Activated CD4-positive, alpha-beta T cell treated with anti-CD3 and anti-CD28 coated beads for 36 hours (primary cell): ENCODE measurements around the gene EVI2B. TPM values are rescaled to one million over a fixed set of nuclear protein-coding genes. Genes with fewer than 3 reads are reported as not detected.
"Not testable (repeated sequence)": the region's sequence is repeated elsewhere in the genome, so short reads cannot be mapped to it uniquely, and the experiment has no call there.

Source experiments
- ATAC-seq: fragments of 200-7000 bp; cut with Tn5 transposase; one replicate; pipeline ENCODE4 v1.10.0; 2021; ENCODE audit warnings: mild to moderate bottlenecking, moderate library complexity
- CTCF ChIA-PET: fragments of 350-600 bp; sonication (Branson Sonifier 250); formaldehyde crosslinking; loops from one replicate; lab custom pipeline; 2021; ENCODE audit warnings: antibody characterized with exemption; lab: Charles Lee
- POLR2A ChIA-PET: fragments of 350-600 bp; sonication (Branson Sonifier 250); formaldehyde crosslinking; loops from one replicate; lab custom pipeline; 2021; ENCODE audit warnings: antibody characterized with exemption, inconsistent platforms; lab: Charles Lee
- DNase-seq: peaks from one replicate; pipeline ENCODE4 v3.0.0-alpha.2; 2020
- H3K27ac Mint-ChIP-seq: one replicate; pipeline ENCODE4 v1.8.0; 2021; ENCODE audit warnings: mixed read lengths
- H3K27me3 Mint-ChIP-seq: one replicate; pipeline ENCODE4 v1.8.0; 2021; ENCODE audit warnings: mixed read lengths
- H3K36me3 Mint-ChIP-seq: one replicate; pipeline ENCODE4 v1.8.0; 2021; ENCODE audit warnings: low read depth, mixed read lengths
- H3K4me1 Mint-ChIP-seq: one replicate; pipeline ENCODE4 v1.8.0; 2021; ENCODE audit warnings: mixed read lengths
- H3K4me3 Mint-ChIP-seq: one replicate; pipeline ENCODE4 v1.8.0; 2021; ENCODE audit warnings: mild to moderate bottlenecking, moderate library complexity, mixed read lengths
- H3K9me3 Mint-ChIP-seq: one replicate; pipeline ENCODE4 v1.8.0; 2021; ENCODE audit warnings: low read depth, mixed read lengths
- intact Hi-C, 2 experiments: fragments of 100-400 bp; cut with DNase I in 1 of 2; cut with micrococcal nuclease in 1 of 2; formaldehyde crosslinking; loops; one replicate each; pipeline versions ENCODE4 v1.14.2 to v1.15.1; 2022 to 2024; cut with DNase I, micrococcal nuclease
- total RNA-seq, 2 experiments: library from RNA; stranded (reverse); gene quantifications; one replicate each; pipeline ENCODE4 v1.2.3, GENCODE V29; 2021

EVI2B gene
- total RNA-seq, 2 experiments from 2014 or later, result 10.3 to 14.8 TPM

DNA sequence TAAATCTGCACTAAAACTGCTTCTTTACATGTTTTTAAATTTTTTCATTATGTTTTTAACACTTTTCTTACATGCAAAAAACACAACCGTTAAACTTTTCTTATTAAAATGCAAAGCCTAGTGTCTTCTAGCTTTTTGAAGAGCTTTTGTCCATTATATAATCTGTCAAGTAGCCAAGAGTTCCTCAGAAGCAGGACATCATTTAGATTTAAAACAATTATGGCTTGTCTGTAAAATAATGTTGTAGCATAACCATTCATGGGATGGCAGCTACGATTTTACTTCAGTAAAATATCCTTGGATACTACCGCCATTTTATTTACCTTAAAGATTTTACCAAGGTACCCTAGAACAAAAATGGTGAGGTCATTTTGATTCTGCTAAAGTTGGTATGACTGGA is 19.6 kb downstream of the EVI2B start:
- no peaks in the 10 kb centered on the region for H3K9me3 Mint-ChIP-seq
- H3K27me3 Mint-ChIP-seq, result no peaks in the 10 kb centered on the region
- ATAC-seq (no peak), DNase-seq (no peak)
- peaks cover 2% of the 10 kb centered on the region for H3K36me3 Mint-ChIP-seq
- peaks cover 5% of the 10 kb centered on the region for H3K4me1 Mint-ChIP-seq
- intact Hi-C loops, result no loop called here
- POLR2A ChIA-PET, result no interaction called here
- H3K4me3 Mint-ChIP-seq, result no peak overlapping the region
- CTCF ChIA-PET, result interaction anchor here (0.6 kb wide), 3 partner anchors 76 to 1463 kb away, joined by 3 read pairs; no protein-coding TSS in a partner anchor
- no peak overlapping the region for H3K27ac Mint-ChIP-seq

DNA sequence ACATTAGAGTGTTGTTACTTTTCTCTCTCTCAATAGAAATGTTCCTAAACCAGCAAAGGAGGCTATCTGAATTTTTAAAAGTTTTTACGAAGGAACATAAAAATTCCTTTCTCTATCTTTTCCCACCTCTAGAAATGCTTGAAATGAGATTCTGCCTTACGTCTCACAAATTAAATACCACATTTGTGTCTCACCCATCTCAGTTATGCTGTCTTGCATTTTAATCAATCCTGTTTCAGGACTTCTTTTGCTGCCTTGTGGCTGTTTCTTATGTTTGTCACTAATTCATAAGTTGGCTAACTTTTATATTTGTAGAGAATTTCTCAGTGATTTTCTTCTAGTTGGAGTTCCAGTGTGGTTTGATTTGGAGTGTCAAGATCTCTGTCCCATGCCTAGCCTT is 20.3 kb downstream of the EVI2B start:
- no peaks in the 10 kb centered on the region for H3K9me3 Mint-ChIP-seq
- H3K4me3 Mint-ChIP-seq, result no peak overlapping the region
- H3K36me3 Mint-ChIP-seq, result peaks cover 2% of the 10 kb centered on the region
- CTCF ChIA-PET, result interaction anchor here (0.6 kb wide), 1 partner anchor 76 kb away, joined by 3 read pairs; no protein-coding TSS in a partner anchor
- POLR2A ChIA-PET, result no interaction called here
- H3K4me1 Mint-ChIP-seq, result peaks cover 11% of the 10 kb centered on the region
- H3K27ac Mint-ChIP-seq, result no peak overlapping the region
- H3K27me3 Mint-ChIP-seq, result no peaks in the 10 kb centered on the region
- no peak for ATAC-seq
- no peak for DNase-seq
- intact Hi-C loops, result no loop called here

DNA sequence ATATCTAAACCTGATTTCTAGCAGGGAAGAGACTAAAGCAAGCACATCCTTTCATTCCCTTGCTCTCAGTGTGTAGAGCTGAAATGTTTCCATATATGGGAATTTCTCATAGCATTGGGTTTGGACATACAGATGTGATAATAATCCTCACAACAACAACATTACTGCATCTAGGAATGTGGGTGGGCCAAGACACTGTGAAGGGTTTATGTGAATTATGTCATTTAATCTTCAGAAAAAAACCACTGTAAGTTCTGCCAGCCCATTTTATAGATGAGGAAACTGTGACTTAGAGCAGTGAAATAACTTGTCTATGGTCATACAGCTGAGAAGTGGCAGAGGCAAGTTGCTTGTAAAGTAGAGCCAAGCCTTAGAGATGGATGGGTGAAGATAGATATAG is 22.0 kb downstream of the EVI2B start:
- intact Hi-C loops, result loop anchor here in 1 of 2 experiments (2.0 kb wide), 1 partner anchor 13 kb away; no protein-coding TSS in a partner anchor
- H3K27me3 Mint-ChIP-seq, result no peaks in the 10 kb centered on the region
- CTCF ChIA-PET, result interaction anchor here (0.6 kb wide), 1 partner anchor 25 kb away, joined by 3 read pairs; no protein-coding TSS in a partner anchor
- no peaks in the 10 kb centered on the region for H3K9me3 Mint-ChIP-seq
- no peak overlapping the region for H3K4me3 Mint-ChIP-seq
- POLR2A ChIA-PET, result no interaction called here
- ATAC-seq (no peak), DNase-seq (no peak)
- no peak overlapping the region for H3K27ac Mint-ChIP-seq
- peaks cover 17% of the 10 kb centered on the region for H3K4me1 Mint-ChIP-seq
- peaks cover 5% of the 10 kb centered on the region for H3K36me3 Mint-ChIP-seq

DNA sequence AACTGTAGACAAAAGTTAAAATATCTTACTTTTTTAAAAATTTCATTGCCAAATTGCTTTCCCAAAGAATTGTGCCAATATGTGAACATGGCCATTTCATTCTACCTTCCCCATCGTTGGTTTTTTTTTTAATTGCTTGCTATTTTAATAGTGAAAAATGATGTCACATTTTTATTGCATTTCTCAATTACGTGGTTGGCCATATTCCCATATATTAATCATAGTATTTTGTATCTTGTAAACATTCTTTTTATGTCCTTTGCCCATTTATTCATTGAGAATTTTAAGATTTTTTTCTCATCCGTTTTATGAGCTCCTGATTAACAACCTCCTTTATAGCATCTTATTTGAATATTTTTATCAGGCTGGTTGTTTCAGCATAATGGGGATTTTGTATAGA is 24.1 kb downstream of the EVI2B start:
- CTCF ChIA-PET, result interaction anchor here (0.9 kb wide), 1 partner anchor 24 kb away, joined by 4 read pairs; no protein-coding TSS in a partner anchor

DNA sequence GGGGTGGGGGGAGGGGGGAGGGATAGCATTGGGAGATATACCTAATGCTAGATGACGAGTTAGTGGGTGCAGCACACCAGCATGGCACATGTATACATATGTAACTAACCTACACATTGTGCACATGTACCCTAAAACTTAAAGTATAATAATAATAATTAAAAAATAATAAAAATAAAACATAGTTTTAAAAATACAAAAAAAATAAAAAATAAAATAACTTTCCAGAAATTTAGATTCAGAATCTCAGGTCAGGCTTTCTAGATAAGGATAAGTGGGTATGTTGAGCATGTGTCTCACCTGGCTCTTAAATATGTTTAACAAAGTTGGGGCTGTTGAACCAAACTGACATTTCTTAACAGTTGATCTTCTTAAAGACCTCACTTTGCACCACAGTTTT is 25.9 kb downstream of the EVI2B start:
- ATAC-seq, H3K4me3 Mint-ChIP-seq, DNase-seq, CTCF ChIA-PET, H3K27ac Mint-ChIP-seq, H3K27me3 Mint-ChIP-seq, H3K9me3 Mint-ChIP-seq, intact Hi-C loops, H3K36me3 Mint-ChIP-seq: not testable (repeated sequence)
- POLR2A ChIA-PET, result interaction anchor here (0.6 kb wide), 1 partner anchor 534 kb away, joined by 6 read pairs; no protein-coding TSS in a partner anchor
- H3K4me1 Mint-ChIP-seq, result peaks cover 19% of the 10 kb centered on the region

More for the DNA sequence above, 24.1 kb downstream of the EVI2B start:
- H3K36me3 Mint-ChIP-seq, result peaks cover 5% of the 10 kb centered on the region
- POLR2A ChIA-PET, result no interaction called here
- ATAC-seq, result no peak
- intact Hi-C loops, result loop anchor here in 1 of 2 experiments (2.0 kb wide), 1 partner anchor 15 kb away; no protein-coding TSS in a partner anchor
- no peaks in the 10 kb centered on the region for H3K9me3 Mint-ChIP-seq
- no peaks in the 10 kb centered on the region for H3K27me3 Mint-ChIP-seq
- no peak overlapping the region for H3K27ac Mint-ChIP-seq
- no peak overlapping the region for H3K4me3 Mint-ChIP-seq
- peaks cover 19% of the 10 kb centered on the region for H3K4me1 Mint-ChIP-seq
- no peak for DNase-seq

DNA sequence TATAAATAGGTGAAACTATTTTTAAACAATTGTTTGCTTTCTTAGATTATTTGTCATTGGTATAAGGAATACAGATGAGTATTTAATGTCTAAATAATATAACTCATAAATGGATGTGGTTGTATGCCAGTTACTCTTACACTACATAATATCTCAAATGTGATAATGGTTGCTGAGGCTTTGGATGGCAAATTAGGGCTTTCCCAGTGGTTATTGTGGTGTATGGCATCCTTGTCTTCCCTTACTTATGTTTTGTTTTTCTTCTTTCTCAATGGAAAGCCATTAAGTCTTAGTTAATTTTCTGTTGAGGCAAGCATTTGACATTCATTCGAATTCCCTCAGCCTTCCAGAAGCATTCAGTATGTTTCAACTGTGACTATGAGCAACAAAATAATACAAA is 27.3 kb downstream of the EVI2B start:
- H3K27me3 Mint-ChIP-seq, result no peaks in the 10 kb centered on the region
- no peak overlapping the region for H3K4me3 Mint-ChIP-seq
- POLR2A ChIA-PET, result no interaction called here
- peaks cover 8% of the 10 kb centered on the region for H3K36me3 Mint-ChIP-seq
- no peaks in the 10 kb centered on the region for H3K9me3 Mint-ChIP-seq
- no peak overlapping the region for H3K27ac Mint-ChIP-seq
- peaks cover 19% of the 10 kb centered on the region for H3K4me1 Mint-ChIP-seq
- intact Hi-C loops, result no loop called here
- CTCF ChIA-PET, result no interaction called here
- ATAC-seq (no peak), DNase-seq (no peak)

DNA sequence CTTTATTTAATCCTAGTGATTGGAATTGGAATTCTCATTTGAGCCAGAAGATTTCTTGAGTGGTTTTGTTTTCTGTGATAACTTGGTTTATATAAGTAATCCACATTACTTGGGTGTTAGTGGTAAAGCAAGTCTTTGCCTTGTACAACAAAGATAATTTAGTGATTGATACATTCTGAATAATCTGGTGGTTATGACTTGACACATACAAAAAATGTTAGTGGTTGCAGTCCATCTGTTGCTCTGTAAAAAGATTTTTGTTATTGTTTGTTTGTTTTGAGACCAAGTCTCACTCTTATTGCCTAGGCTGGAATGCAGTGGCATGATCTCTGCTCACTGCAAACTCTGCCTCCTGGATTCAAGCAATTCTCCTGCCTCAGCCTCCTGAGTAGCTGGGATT is 30.0 kb downstream of the EVI2B start:
- H3K27me3 Mint-ChIP-seq, result no peaks in the 10 kb centered on the region
- no peak overlapping the region for H3K4me3 Mint-ChIP-seq
- peaks cover 10% of the 10 kb centered on the region for H3K4me1 Mint-ChIP-seq
- ATAC-seq (no peak), DNase-seq (no peak)
- peaks cover 6% of the 10 kb centered on the region for H3K36me3 Mint-ChIP-seq
- ChIA-PET POLR2A (no interaction called here), CTCF (no interaction called here)
- no peak overlapping the region for H3K27ac Mint-ChIP-seq
- H3K9me3 Mint-ChIP-seq, result no peaks in the 10 kb centered on the region
- intact Hi-C loops, result no loop called here

DNA sequence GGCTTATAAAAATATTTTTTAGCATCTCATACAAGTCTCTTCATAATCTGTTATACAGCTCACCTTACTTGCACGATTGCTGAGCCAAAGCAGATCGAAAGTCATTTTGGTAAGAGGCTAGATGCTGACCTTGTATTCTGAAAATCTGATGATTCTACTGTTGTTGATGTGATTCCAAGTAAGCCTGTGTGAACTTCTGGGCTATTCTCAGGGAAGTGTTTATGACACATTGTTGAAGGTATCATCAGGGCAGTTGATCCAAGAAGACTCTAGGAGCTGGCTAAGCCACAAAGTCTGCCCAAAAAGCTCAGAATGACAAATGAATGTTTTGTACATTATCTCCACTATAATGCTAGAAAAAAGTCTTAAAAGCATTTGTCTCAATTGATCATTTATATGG is 32.8 kb downstream of the EVI2B start:
- H3K9me3 Mint-ChIP-seq, result no peaks in the 10 kb centered on the region
- no peaks in the 10 kb centered on the region for H3K4me1 Mint-ChIP-seq
- DNase-seq (no peak), ATAC-seq (no peak)
- CTCF ChIA-PET, result no interaction called here
- intact Hi-C loops, result no loop called here
- H3K27ac Mint-ChIP-seq, result no peak overlapping the region
- POLR2A ChIA-PET, result no interaction called here
- H3K27me3 Mint-ChIP-seq, result no peaks in the 10 kb centered on the region
- no peak overlapping the region for H3K4me3 Mint-ChIP-seq
- H3K36me3 Mint-ChIP-seq, result peaks cover 3% of the 10 kb centered on the region

DNA sequence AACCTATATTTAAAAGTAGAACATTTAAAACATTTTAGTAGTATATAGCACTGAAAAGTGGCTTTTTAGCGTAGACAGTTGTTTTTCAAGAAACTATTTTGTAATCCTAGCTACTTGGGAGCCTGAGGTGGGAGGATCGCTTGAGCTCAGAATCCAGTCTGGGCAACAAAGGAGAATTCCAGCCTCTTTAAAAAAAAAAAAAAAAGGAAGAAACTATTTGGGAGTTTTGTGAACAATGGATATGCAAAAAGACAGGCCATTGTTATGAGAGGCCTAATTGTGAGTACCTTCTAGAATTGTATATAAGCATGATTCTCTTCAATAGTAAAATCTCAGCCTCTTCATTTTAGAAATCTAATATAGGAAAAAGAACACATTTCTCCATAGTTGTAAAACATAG is 34.5 kb downstream of the EVI2B start:
- Mint-ChIP-seq H3K27ac (no peak overlapping the region), H3K9me3 (no peaks in the 10 kb centered on the region), H3K4me1 (no peaks in the 10 kb centered on the region), H3K4me3 (no peak overlapping the region), H3K27me3 (no peaks in the 10 kb centered on the region), H3K36me3 (peaks cover 3% of the 10 kb centered on the region)
- DNase-seq, result no peak
- POLR2A ChIA-PET, result no interaction called here
- ATAC-seq, result no peak
- intact Hi-C loops, result no loop called here
- CTCF ChIA-PET, result interaction anchor here (0.6 to 1.5 kb wide), 3 partner anchors 13 to 271 kb away, joined by 3 to 4 read pairs (median 3); no protein-coding TSS in a partner anchor

DNA sequence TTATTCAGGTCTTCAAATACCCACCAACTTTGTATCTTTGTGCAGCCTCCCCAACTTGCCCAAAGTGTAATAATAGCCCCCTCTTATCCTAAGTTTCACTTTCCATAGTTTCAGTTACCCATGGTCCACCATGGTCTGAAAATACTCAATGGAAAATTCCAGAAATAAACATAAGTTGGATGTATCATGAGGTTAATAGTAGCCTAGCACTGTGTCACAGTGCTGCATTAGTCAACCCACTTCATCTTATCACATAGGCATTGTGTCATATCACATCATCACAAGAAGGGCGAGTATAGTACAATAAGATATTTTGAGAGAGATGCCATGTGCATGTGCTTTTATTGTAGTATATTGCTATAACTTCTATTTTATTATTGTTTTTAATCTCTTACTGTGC is 38.7 kb downstream of the EVI2B start:
- CTCF ChIA-PET, result no interaction called here
- no peaks in the 10 kb centered on the region for H3K9me3 Mint-ChIP-seq
- intact Hi-C loops, result no loop called here
- ATAC-seq, result no peak
- no peak for DNase-seq
- H3K4me1 Mint-ChIP-seq, result no peaks in the 10 kb centered on the region
- H3K4me3 Mint-ChIP-seq, result no peak overlapping the region
- H3K27ac Mint-ChIP-seq, result no peak overlapping the region
- H3K36me3 Mint-ChIP-seq, result no peaks in the 10 kb centered on the region
- H3K27me3 Mint-ChIP-seq, result no peaks in the 10 kb centered on the region
- POLR2A ChIA-PET, result no interaction called here

DNA sequence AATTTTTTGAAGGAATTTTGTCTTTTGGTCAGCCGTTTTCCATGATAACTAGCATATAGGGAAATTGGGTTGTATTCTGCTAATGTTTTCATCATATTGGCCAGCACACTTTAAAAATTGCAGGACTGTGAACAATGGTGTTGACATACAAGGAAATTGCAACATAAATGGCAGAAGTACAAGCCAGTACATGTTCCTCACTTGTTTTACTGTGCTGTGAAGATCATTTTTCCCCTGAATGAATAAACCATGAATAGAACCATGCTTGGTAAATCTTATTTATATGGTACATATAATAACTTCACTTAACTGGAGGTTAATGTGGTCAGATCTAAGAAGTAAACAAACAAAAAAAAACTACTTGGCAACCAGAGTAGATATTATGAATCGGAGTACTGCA is 39.6 kb downstream of the EVI2B start:
- ATAC-seq, result no peak
- CTCF ChIA-PET, result no interaction called here
- Mint-ChIP-seq H3K4me3 (no peak overlapping the region), H3K9me3 (no peaks in the 10 kb centered on the region), H3K27ac (no peak overlapping the region), H3K27me3 (no peaks in the 10 kb centered on the region), H3K4me1 (no peaks in the 10 kb centered on the region), H3K36me3 (no peaks in the 10 kb centered on the region)
- POLR2A ChIA-PET, result no interaction called here
- no peak for DNase-seq
- intact Hi-C loops, result no loop called here

DNA sequence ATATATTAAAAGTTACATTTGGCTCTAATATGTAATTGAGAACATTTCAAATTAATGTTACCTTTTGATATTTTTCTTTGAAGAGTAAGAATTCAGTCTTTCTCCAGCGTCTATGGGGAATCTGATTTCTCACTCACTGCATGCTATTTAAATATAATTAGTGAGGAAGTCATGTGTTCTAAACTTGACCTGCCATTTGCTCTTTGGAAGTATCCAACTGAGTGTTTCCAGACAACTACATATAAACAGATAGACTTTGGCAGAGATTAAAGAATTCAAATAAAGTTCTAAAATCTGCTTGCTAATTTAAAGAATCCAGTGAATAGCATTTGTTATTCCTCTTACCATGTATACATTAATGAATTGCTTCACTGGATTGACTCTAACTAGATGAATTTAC is 40.3 kb downstream of the EVI2B start:
- intact Hi-C loops, result no loop called here
- DNase-seq, result no peak
- no peaks in the 10 kb centered on the region for H3K4me1 Mint-ChIP-seq
- ATAC-seq, result no peak
- CTCF ChIA-PET, result no interaction called here
- H3K9me3 Mint-ChIP-seq, result no peaks in the 10 kb centered on the region
- H3K27me3 Mint-ChIP-seq, result no peaks in the 10 kb centered on the region
- no peak overlapping the region for H3K4me3 Mint-ChIP-seq
- no peaks in the 10 kb centered on the region for H3K36me3 Mint-ChIP-seq
- H3K27ac Mint-ChIP-seq, result no peak overlapping the region
- POLR2A ChIA-PET, result no interaction called here
